GM12878 (cell line): Measurements from ENCODE around the gene HTR6. TPM values are rescaled to one million over a fixed set of nuclear protein-coding genes. Genes with fewer than 3 reads are reported as not detected.
A peak's percentile ranks its signal among the peaks of the same experiment; 100 is the strongest.

Source experiments
- BRCA1 ChIP-seq: IDR thresholded peaks from 2 replicates; pipeline ENCODE4 v1.6.1; 2011; ENCODE audit warnings: low read depth, low read length, improper control_type of control experiment
- CREB1 ChIP-seq: IDR thresholded peaks from 2 replicates; pipeline ENCODE4 v1.6.1; 2012; ENCODE audit warnings: low read depth, mild to moderate bottlenecking, inconsistent platforms
- LARP7 ChIP-seq: fragments of 450-650 bp; IDR thresholded peaks from 2 replicates; pipeline ENCODE4 v1.6.1; 2017; ENCODE audit warnings: mild to moderate bottlenecking
- NKRF ChIP-seq: fragments of 450-650 bp; conservative IDR thresholded peaks from 2 replicates; pipeline ENCODE4 v1.6.1; 2017; ENCODE audit warnings: mild to moderate bottlenecking, moderate library complexity
- NRF1 ChIP-seq: conservative IDR thresholded peaks from 2 replicates; pipeline ENCODE4 v1.6.1; 2011; ENCODE audit warnings: mild to moderate bottlenecking, low read depth, low read length, improper control_type of control experiment
- POLR2A ChIP-seq: IDR thresholded peaks from 2 replicates; pipeline ENCODE4 v1.6.1; 2011; ENCODE audit warnings: low read depth, mild to moderate bottlenecking, low read length
- POLR2AphosphoS5 ChIP-seq: IDR thresholded peaks from 2 replicates; pipeline ENCODE4 v1.6.1; 2011; ENCODE audit warnings: mild to moderate bottlenecking, low read length, inconsistent platforms
- SPI1 ChIP-seq: IDR thresholded peaks from 2 replicates; pipeline ENCODE4 v1.6.1; 2011; ENCODE audit warnings: low read depth, mild to moderate bottlenecking, low read length, moderate library complexity, borderline replicate concordance; ENCODE audit not compliant: insufficient read depth
- TARDBP ChIP-seq: IDR thresholded peaks from 2 replicates; pipeline ENCODE4 v1.6.1; 2016; ENCODE audit warnings: borderline replicate concordance
- TCF12 ChIP-seq: IDR thresholded peaks from 2 replicates; pipeline ENCODE4 v1.6.1; 2011; ENCODE audit warnings: low read depth, mild to moderate bottlenecking, low read length
- ZBED1 ChIP-seq: IDR thresholded peaks from 2 replicates; pipeline ENCODE4 v1.6.1; 2016; ENCODE audit warnings: borderline replicate concordance
- ZBTB33 ChIP-seq: fragments of 450-650 bp; IDR thresholded peaks from 2 replicates; pipeline ENCODE4 v1.6.1; 2017; ENCODE audit warnings: mild to moderate bottlenecking
- ZNF207 ChIP-seq: fragments of 450-650 bp; IDR thresholded peaks from 2 replicates; pipeline ENCODE4 v1.6.1; 2014; ENCODE audit warnings: antibody characterized with exemption, mild to moderate bottlenecking, borderline replicate concordance
- polyA plus RNA-seq, 11 experiments: library from polyadenylated mRNA; depleted of rRNA in 4 of 11; unstranded in 6 of 11; stranded (reverse) in 5 of 11; fragments of >200 nt; fragmentation: Nextera tagmentation in 4 of 11; fragmentation: Illumina TruSeq in 1 of 11; extraction: Ambion mirVana in 4 of 11; extraction: Trizol in 1 of 11; gene quantifications; 1 replicate in 1 of 11; 2 replicates in 10 of 11; pipeline versions ENCODE4 v1.2.1 to v1.2.3, GENCODE V29; 2011 to 2016; ENCODE audit warnings: inconsistent platforms in 2 of 11, missing spikeins in 2 of 11, low read depth in 1 of 11
- total RNA-seq, 4 experiments: library from RNA; depleted of rRNA in 3 of 4; stranded (reverse); fragments of >200 nt in 3 of 4; fragmentation: Illumina TruSeq in 1 of 4; extraction: Trizol in 1 of 4; gene quantifications; 2 replicates each; pipeline versions ENCODE4 v1.2.1 to v1.2.3, GENCODE V29; 2013 to 2021

Gene HTR6
- total and polyA plus RNA-seq, 10 of the 15 experiments (the other 5 are each of a cell fraction or from before 2014, with no cell fraction given), result 0.03 to 5.3 (median 1.7) TPM; not detected in 2

- TF ChIP-seq ZBTB33 (no peak), SPI1 (peak; percentile 79), BRCA1 (no peak), CREB1 (no peak), ZNF207 (no peak), NKRF (no peak), NRF1 (no peak), POLR2AphosphoS5 (no peak), TCF12 (0 out of 2 replicates have a peak, but pooled peaks have one; percentile 11), ZBED1 (no peak), TARDBP (no peak), LARP7 (no peak), POLR2A (no peak)
These were observed 25.2 kb downstream of the HTR6 start (continued) for GRCh38 chr1:19689856-19690255.
